ENCODE results near the gene EVA1B. TPM values are rescaled to one million over a fixed set of nuclear protein-coding genes. Genes with fewer than 3 reads are reported as not detected.

EVA1B gene
- polyA plus RNA-seq, 2 of the 4 experiments (the other 2 are of a cell fraction) = 2.9 to 8.5 TPM

- ATAC-seq (no peak), FAIRE-seq (no peak), DNase-seq (ENCODE audit: low read depth in 1 of 2, low spot score in 1 of 2) (peak in 1 of 2 experiments; percentile 25)
- Histone ChIP-seq H3K4me2 (no peak overlapping the region), H3K4me3 (no peak overlapping the region), H3K9me3 (no peaks in the 10 kb centered on the region), H3K27ac (no peak overlapping the region), H3K4me1 (peaks cover 11% of the 10 kb centered on the region; the same call in 2 of the 3 replicates)
- TF ChIP-seq TFCP2L1 (CRISPR knock-in tag; IDR thresholded peaks at IDR 0.05) (no peak), HOXB13 (CRISPR knock-in tag; IDR thresholded peaks at IDR 0.05; ENCODE audit: low read depth) (no peak)
- POLR2A ChIA-PET = no interaction called here
- WGBS (ENCODE audit: missing lambda C conversion rate) = 94% methylated on average over 30 of the region's 59 CpGs
- CTCF ChIA-PET = interaction anchor here (0.6 to 1.4 kb wide), 2 partner anchors 47 to 1639 kb away, joined by 3 to 4 read pairs; no protein-coding TSS in a partner anchor
Observed at GRCh38 chr1:36321119-36321951, 2.1 kb downstream of the EVA1B start.

- Histone ChIP-seq H3K27ac (no peak overlapping the region), H3K4me1 (peaks cover 11% of the 10 kb centered on the region; the same call in 2 of the 3 replicates), H3K4me3 (no peak overlapping the region), H3K4me2 (no peak overlapping the region), H3K9me3 (no peaks in the 10 kb centered on the region)
- FAIRE-seq (no peak), DNase-seq (ENCODE audit: low read depth in 1 of 2, low spot score in 1 of 2) (no peak), ATAC-seq (no peak)
- ChIA-PET CTCF (interaction anchor here (0.6 to 1.4 kb wide), 2 partner anchors 48 to 1639 kb away, joined by 3 to 4 read pairs; no protein-coding TSS in a partner anchor), POLR2A (no interaction called here)
- WGBS (ENCODE audit: missing lambda C conversion rate) = 92% methylated on average over 13 of the region's 23 CpGs
- TF ChIP-seq TP53 (CRISPR knock-in tag; IDR thresholded peaks at IDR 0.05) (no peak), E2F6 (IDR thresholded peaks at IDR 0.05; ENCODE audit: borderline replicate concordance, low read depth) (no peak)
Observed at GRCh38 chr1:36320767-36321118, 2.7 kb downstream of the EVA1B start.

GRCh38 chr1:36320291-36320761, 3.1 kb downstream of the EVA1B start:
- DNase-seq (ENCODE audit: low read depth in 1 of 2, low spot score in 1 of 2) (no peak), FAIRE-seq (no peak), ATAC-seq (no peak)
- TF ChIP-seq ZFP36 (IDR thresholded peaks at IDR 0.05; ENCODE audit: borderline replicate concordance, partially characterized antibody) = no peak
- no peak for TF ChIP-seq EHF (CRISPR knock-in tag; IDR thresholded peaks at IDR 0.05)
- Histone ChIP-seq H3K9me3 (no peaks in the 10 kb centered on the region), H3K4me1 (peaks cover 11% of the 10 kb centered on the region; the same call in 2 of the 3 replicates), H3K4me3 (no peak overlapping the region), H3K27ac (no peak overlapping the region), H3K4me2 (no peak overlapping the region)
- WGBS (ENCODE audit: missing lambda C conversion rate) = 92% methylated on average over 15 of the region's 16 CpGs
- ChIA-PET POLR2A (no interaction called here), CTCF (interaction anchor here (1.4 kb wide), 2 partner anchors 20 to 48 kb away, joined by 3 to 4 read pairs; no protein-coding TSS in a partner anchor)

- ATAC-seq = no peak
- DNase-seq (ENCODE audit: low read depth in 1 of 2, low spot score in 1 of 2) = no peak
- no peak for TF ChIP-seq JUNB (IDR thresholded peaks at IDR 0.05)
- no peak for TF ChIP-seq SREBF2 (IDR thresholded peaks at IDR 0.05)
- TF ChIP-seq FOSL2 (IDR thresholded peaks at IDR 0.05) = no peak
- no peak for TF ChIP-seq FOSL2 (CRISPR knock-in tag; IDR thresholded peaks at IDR 0.05)
- no peak for TF ChIP-seq NFE2L2 (conservative IDR thresholded peaks at IDR 0.05; ENCODE audit: low read length)
- no peak for TF ChIP-seq ZC3H11A (IDR thresholded peaks at IDR 0.05)
- no peak for TF ChIP-seq E2F6 (IDR thresholded peaks at IDR 0.05; ENCODE audit: borderline replicate concordance, low read depth)
- no peak for TF ChIP-seq HOXA7 (CRISPR knock-in tag; IDR thresholded peaks at IDR 0.05)
- no peak for TF ChIP-seq CHD4 (IDR thresholded peaks at IDR 0.05; ENCODE audit: borderline replicate concordance)
- TF ChIP-seq USF2 (IDR thresholded peaks at IDR 0.05) = no peak
- TF ChIP-seq GATA3 (IDR thresholded peaks at IDR 0.05; ENCODE audit: borderline replicate concordance) = no peak
- no peak for TF ChIP-seq POLR2AphosphoS2 (conservative IDR thresholded peaks at IDR 0.05; ENCODE audit: low read length)
- TF ChIP-seq KDM5A (IDR thresholded peaks at IDR 0.05) = no peak
- no peak for TF ChIP-seq MAFK (IDR thresholded peaks at IDR 0.05; ENCODE audit: partially characterized antibody)
- no peak for TF ChIP-seq ATOH8 (CRISPR knock-in tag; IDR thresholded peaks at IDR 0.05; ENCODE audit: low read depth)
- TF ChIP-seq SMC3 (IDR thresholded peaks at IDR 0.05) = no peak
- no peak for TF ChIP-seq KDM1A (IDR thresholded peaks at IDR 0.05; ENCODE audit: low read depth)
- no peak for TF ChIP-seq HEYL (CRISPR knock-in tag; IDR thresholded peaks at IDR 0.05)
- TF ChIP-seq RFX5 (IDR thresholded peaks at IDR 0.05) = no peak
- ChIA-PET POLR2A (no interaction called here), CTCF (interaction anchor here (1.0 to 2.1 kb wide), 4 partner anchors 9 to 160 kb away, joined by 3 to 9 read pairs (median 5); partner anchors contain the start of gene TRAPPC3)
- H3K4me3 ChIP-seq = no peak overlapping the region
- 93% methylated on average over 7 of the region's 7 CpGs for WGBS (ENCODE audit: missing lambda C conversion rate)
- no peaks in the 10 kb centered on the region for H3K9me3 ChIP-seq
- H3K4me1 ChIP-seq = peaks cover 18% of the 10 kb centered on the region
- no peak for FAIRE-seq
- no peak overlapping the region for H3K27ac ChIP-seq
- no peak overlapping the region for H3K4me2 ChIP-seq
Observed at GRCh38 chr1:36309397-36309796, 14.0 kb downstream of the EVA1B start.
